IPS-11a (cell line): Measurements from ENCODE around the gene OR56A3.
"Not testable (repeated sequence)": the region's sequence is repeated elsewhere in the genome, so short reads cannot be mapped to it uniquely, and the experiment has no call there.

Source experiments
- H3K4me3 ChIP-seq: one replicate; pipeline ENCODE4 v1.5.1; 2013; ENCODE audit warnings: low read depth, low read length, control low read depth

OR56A3 gene, protein sequence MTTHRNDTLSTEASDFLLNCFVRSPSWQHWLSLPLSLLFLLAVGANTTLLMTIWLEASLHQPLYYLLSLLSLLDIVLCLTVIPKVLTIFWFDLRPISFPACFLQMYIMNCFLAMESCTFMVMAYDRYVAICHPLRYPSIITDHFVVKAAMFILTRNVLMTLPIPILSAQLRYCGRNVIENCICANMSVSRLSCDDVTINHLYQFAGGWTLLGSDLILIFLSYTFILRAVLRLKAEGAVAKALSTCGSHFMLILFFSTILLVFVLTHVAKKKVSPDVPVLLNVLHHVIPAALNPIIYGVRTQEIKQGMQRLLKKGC

DNA sequence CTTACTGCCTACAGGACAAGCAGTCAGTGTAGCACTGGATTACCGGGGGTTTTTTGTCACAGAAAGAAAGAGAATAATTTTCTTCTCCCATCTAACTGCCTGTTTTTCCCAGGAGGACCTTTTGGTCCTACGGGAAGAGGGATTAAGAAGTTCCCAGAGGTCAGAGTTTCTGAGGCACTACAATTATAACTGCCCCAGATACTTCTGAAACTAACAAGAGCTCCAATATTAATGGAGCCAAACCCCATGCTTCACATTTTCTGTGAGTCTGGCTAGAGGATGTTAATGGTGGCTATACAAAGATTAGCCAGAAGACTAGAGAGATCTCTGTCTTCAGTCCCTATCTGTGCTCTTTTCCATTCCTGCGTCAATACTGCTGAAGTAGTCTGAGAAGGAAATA, at the start of gene OR56A3:
Gene OR56A3 (plus strand): TSS at position 301 of the 400 bp plus-strand sequence. CDS start 5,096 bp downstream, outside the sequence.
- no peak within 1 kb of the TSS for H3K4me3 ChIP-seq

DNA sequence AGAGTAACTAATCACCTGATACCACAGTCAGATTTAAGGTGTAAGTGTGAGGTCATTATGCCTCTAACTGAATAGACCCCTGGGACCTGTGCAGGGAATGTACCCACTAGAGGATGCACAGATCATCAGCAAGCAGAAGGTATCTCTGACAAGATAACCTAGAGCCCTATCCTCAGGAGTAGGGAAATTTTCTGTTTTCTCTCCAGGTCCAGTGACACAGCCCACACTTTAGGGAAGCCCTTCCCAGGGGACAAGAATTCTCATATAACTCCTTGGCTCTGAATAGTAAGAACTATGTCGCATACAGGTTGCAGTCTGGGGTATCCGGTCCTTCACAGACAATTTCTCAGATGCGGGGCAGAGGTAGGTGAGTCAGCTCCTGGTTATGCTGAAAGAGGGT, 49.1 kb upstream of the OR56A3 start, which contains the start of gene OR52E5:
Gene OR52E5 (plus strand): TSS at position 301 of the 400 bp plus-strand sequence. CDS start 7,569 bp downstream, outside the sequence.
- no peak within 1 kb of the TSS for H3K4me3 ChIP-seq

DNA sequence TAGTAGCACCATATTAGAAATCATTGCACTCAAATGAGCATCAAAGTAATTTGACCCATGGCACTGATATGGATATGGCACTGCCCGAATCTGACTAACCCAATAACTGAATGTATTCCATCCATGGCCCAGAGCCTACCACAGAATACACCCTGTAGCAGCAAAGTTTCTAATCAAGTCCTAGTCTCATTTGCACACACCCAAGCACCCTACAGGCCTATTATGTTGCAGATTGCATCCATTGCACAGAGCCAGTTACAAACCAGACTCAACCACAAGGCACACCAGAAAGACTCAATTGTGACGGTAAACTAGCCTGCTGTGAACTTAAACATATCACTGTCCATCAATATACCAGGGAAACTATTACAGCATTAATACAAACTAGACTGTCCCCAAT, 42.5 kb upstream of the OR56A3 start:
- H3K4me3 ChIP-seq, result no peak overlapping the region

DNA sequence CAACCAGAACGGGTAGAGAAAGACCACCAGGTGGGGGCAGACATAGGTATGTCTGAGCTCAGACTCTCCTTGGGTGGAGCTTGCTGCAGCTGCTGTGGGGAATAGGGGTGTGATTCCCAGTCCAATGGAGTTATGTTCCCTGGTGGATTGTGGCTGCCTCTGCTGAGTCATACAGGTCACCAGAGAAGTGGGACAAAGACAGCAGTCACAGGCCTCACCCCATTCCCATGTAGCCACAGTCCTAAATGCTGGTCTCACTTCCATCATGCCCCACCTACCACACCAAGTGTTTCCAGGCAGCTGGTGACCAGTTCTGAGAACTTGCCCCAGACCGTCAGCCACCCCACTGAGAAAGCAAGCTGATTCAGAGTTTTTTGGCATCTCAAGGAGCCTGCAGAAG, 31.5 kb upstream of the OR56A3 start:
- no peak overlapping the region for H3K4me3 ChIP-seq

DNA sequence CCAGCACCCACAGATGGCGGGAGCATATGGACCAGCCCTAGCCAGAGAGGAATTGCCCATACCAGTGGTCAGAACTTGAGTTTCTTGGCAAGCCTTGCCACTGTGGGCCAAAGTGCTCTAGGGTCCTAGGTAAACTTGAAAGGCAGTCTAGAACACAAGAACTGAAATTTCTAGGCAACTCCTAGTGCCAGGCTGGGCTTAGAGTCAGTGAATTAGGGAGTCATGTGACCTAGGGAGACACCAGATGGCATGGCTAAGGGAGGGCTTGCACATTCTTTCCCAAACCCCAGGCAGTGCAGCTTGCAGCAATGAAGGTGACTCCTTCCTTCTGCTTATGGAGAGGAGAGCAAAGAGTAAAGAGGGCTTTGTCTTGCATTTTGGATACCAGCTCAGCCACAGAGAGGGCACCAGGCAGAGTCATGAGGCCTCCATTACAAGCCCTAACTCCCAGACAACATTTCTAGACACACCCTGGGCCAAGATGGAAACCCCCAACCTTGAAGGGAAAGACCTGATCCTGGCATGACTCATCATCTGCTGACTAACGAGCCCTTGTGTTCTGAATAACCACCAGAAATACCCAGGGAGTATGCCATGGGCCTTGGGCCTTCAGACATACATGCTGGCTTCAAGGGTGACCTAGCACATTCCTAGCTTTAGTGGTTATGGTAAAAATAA, 19.2 kb upstream of the OR56A3 start:
- no peak overlapping the region for H3K4me3 ChIP-seq

DNA sequence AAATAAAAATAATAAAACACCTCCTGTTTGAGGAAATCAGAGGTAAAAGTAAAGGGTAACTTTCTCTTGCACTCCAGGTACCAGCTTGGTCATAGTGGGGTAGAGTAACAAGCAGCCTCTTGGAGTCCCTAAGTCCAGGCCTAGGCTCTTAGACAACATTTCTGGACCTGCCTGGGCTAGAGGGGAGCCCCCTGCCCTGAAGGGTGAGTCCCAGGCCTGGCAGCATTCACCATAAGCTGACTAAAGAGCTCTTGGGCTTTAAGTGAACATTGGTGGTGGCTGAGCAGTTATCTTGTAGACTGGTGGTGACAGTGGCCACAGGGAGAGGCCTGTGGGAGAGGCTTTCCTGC, 18.6 kb upstream of the OR56A3 start:
- H3K4me3 ChIP-seq, result no peak overlapping the region

DNA sequence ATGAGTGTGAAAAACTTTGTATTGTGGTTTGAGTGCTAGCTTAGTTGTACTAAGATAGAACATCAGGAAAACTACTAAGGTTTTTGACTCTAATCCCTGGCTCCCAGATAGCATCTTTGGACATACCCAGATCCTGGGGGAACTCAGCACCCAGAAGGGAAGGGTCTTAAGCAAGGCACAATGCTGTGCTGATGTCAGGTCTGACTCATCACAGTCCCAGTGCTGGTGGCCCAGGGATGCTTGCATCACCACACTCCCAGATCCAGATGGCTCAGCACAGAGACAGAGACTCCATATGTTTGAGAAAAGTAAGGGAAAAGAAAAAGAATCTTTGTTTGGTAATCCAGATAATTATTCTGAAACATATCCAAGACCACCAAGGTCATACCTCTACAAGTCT, 18.3 kb upstream of the OR56A3 start:
- H3K4me3 ChIP-seq, result no peak overlapping the region

DNA sequence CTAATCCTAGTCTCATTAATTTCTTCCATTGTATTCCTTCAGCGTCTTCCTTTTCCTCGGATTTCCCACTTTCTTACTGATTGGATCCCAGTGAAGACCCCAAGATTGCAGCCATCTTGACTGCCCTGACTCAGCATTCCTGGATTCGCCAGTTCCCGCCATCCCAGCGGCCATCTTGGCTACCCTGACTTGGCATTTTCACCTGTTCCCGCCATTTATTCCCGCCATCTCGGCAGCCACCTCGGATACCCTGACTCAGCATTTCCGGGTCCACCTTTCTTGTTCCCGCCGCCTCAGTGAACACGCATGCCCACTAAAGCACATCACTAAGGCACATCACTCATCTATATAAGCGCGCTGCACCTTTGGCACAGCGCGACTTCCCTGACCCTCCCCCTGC, 13.8 kb upstream of the OR56A3 start:
- no peak overlapping the region for H3K4me3 ChIP-seq

DNA sequence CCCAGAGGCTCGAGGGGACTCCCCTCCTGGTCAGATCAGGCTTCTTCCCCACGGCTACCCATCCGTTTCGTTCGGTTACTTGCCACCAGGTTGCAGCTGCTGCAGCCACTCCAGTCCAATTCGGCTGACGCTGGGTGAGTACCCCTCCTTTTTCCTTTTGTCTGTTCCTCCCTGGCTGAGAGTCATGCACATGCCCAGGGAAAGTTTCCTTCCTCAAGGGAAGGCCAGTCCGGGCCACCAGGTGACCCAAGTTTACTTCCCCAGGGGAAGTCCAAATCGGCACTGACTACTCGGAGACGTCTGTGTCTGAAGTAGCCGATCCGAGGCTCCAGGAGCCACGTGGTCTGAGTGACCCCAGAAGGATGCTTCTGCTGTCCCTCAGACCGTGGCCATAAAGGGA, 13.2 kb upstream of the OR56A3 start:
- H3K4me3 ChIP-seq, result no peak overlapping the region

DNA sequence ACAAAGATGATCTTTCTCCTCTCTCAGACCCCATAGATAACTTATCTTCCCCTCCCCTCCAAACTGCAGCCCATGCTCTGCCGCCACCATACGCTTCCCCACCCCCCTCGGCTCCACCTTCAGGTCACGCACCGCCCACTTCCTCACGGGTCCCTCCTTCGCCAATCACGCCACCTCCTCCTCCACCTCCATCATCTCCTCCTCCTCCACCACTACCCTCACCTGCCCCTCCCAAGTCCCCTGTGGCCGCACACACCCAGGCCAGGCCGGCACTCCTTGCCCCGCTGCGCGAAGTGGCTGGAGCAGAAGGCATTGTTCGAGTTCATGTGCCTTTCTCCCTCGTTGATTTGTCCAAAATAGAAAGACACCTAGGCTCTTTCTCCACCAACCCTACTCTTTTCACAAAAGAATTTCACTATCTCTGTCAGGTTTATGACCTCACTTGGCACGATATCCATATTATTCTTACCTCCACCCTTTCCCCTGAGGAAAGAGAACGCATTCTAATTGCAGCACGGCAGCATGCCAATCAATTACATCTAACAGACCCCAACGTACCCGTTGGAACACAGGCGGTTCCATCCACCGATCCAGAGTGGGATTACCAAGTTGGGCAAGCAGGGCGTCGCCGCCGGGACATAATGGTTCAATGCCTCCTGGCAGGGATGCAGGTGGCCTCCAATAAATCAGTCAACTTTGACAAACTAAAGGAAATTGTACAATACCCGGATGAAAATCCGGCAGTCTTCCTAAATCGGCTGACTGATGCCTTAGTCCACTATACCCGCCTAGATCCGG, 12.3 kb upstream of the OR56A3 start:
- H3K4me3 ChIP-seq, result no peak overlapping the region

DNA sequence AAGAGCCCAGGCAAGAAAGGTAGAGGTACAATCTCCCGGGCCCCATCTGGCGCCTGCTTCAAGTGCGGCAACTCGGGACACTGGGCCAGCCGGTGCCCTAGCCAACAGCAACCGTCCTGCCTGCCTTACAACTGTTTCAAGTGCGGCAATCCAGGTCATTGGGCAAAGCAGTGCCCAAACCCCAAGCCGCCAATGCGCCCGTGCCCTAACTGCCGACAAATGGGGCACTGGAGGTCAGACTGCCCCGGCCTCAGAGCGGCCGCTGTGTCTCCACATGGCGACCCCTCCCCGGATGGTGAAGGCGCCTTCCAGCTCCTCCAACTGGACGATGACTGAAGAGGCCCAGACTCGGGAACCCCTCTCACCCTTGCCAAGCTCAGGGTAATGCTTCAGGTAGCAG, 11.4 kb upstream of the OR56A3 start:
- H3K4me3 ChIP-seq, result no peak overlapping the region

DNA sequence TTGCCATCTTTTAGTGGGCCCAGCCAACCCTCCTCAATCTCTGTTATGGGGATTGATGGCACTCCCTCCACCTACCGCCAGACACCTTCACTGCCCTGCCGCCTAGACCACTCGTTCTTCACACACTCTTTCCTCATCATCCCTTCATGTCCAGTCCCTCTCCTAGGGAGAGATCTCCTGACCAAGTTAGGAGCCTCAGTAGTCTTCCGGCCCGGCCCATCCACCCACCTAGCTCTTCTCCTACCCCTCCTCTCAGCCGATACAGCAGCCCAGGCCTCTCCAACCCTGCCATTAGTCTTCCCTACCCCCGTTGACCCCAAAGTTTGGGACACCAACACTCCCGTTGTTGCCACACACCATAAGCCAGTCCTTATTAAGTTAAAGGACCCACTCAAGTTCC, 11.0 kb upstream of the OR56A3 start:
- H3K4me3 ChIP-seq, result no peak overlapping the region

DNA sequence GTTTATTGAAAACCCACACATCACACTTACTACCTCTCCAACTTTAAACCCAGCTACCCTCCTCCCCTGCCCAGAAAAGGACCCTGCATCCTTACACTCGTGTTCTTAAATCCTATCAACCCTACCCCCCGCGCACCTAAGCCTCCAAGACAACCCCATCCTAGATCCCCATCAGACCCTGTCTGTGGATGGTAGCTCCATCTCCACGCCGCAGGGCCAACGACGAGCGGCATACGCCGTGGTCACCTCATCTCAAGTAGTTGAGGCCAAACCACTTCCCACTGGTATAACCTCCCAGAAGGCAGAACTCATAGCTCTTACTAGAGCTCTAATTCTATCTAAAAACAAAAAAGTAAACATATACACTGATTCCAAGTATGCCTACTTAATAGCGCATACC, 9.4 kb upstream of the OR56A3 start:
- H3K4me3 ChIP-seq, result no peak overlapping the region

DNA sequence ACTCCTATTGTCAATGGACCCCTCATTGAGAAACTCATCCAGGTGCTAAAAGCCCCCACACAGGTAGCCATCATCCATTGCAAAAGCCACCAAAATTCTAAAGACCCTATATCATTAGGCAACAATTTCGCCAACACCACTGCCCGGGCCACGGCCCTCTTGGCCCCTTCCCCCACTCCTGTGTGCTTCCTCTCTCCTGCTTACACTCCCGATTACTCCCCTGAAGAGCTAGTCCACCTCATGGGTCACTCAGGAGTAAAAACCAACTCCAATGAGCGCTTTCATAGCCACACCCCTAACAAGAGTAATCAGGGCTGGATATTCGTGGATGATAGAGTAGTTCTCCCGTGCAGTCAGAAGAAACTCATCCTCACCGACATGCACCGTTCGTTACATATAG, 8.9 kb upstream of the OR56A3 start:
- H3K4me3 ChIP-seq, result no peak overlapping the region

DNA sequence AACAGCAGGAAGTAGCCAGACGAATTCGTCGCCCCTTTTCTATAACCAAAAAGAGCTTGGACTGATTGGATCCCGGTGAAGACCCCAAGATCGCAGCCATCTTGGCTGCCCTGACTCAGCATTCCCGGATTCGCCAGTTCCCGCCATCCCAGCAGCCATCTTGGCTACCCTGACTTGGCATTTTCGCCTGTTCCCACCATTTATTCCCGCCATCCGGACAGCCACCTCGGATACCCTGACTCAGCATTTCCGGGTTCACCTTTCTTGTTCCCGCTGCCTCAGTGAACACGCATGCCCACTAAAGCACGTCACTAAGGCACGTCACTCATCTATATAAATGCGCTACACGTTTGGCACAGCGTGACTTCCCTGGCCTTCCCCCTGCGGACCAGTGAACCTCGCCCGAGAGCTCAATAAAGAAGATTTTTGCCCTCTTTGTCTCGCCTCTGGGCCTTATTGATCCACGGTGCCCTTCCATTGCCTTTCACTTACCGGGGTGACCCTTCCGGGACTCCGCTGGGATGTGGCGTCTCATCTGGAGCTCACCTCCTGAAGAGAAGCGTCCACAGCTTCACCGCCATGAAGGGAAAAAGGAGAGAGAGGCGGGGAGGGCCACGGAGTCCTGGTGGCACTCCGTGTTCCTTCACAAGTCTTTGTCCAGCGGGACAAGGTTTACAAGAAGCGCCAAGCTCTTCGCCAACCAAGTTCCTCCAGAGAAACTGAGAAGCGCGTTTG, 4.0 kb upstream of the OR56A3 start:
- no peak overlapping the region for H3K4me3 ChIP-seq

DNA sequence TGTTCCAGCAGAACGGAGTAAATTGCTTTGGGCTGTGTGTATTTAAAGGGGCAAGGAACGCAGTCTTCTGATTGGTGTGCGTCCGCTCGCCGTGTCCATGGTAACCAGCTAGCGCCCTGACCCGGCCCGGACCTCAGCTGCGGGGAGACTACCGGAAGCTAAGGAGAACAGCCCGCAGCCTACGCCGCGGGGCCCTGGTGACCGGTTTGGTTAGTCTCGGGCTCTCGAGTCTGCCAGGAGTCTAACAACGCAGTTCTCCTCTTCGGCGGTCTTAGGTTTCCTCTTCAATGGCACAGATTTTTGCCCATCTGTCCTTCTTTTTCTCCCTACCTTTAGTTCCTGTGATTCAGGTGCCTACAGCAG, 3.5 kb upstream of the OR56A3 start:
- no peak overlapping the region for H3K4me3 ChIP-seq

DNA sequence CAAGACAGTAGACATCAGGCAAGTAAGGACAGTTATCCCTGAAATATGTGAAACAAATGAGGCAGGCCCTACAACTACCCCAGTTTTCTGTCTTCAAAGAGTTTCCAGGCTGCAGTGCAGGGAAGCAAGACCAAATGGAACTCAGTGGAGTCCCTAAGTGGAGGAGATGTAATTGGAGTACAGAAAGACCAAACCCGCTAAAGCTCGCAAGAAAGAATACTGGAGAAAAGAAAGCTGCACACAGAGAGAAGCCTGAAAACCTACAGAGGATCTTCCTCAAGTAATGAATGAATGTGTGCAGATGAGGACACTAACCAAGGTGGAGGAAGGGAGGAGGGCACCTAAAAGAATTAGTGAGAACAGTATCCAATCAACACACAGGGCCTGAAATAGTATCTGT, 1.3 kb upstream of the OR56A3 start:
- no peak overlapping the region for H3K4me3 ChIP-seq

DNA sequence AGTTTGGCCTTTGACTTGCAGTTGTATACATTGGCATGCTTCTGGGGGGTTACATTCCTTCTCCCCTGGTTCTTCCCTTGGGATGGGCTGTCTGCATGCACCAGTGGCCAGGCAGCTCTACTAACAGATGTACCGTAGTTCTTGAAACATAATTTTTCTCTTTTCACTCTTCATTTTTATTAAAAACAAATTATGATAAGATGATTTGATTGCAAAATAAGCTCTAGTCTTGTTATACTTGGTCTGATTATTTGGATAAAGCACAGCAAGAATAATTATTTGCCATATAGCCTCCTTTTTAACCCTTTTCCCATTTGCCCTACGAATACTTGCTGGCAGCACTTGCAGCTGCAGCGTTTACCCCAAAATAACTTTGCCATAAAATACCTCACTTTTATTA, 13.5 kb downstream of the OR56A3 start:
- no peak overlapping the region for H3K4me3 ChIP-seq

DNA sequence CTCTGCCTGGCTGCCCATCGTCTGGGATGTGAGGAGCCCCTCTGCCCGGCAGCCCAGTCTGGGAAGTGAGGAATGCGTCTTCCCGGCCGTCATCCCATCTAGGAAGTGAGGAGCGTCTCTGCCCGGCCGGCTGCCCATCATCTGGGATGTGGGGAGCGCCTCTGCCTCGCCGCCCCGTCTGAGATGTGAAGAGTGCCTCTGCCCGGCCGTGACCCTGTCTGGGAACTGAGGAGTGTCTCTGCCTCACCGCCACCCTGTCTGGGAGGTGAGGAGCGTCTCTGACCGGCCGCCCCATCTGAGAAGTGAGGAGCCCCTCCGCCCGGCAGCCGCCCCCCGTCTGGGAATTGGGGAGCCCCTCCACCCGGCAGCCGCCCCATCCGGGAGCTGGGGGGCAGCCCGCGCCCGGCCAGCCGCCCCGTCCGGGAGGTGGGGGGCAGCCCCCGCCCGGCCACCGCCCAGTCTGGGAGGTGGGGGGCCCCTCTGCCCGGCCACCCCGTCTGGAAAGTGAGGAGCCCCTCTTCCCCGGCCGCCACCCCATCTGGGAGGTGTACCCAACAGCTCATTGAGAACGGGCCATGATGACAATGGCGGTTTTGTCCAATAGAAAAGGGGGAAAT, 18.8 kb downstream of the OR56A3 start:
- not testable (repeated sequence) for H3K4me3 ChIP-seq

DNA sequence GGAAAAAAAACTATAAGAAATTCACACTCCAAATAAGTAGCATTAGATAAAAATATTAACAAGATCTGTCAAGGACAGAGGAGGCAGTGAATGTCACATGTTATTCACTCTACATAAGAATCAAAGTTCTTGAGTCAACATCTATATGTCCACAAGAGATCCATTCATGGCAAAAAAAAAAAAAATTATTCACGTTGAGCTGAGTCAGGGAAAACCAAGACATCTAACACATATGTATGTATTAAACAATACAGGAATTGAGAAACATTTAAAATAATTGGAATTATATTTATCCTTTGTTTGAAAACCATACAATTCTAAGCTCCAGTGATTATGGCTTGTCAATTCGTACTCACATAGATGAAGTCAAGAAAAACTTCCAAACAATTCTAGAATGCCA, 24.9 kb downstream of the OR56A3 start:
- H3K4me3 ChIP-seq, result no peak overlapping the region

DNA sequence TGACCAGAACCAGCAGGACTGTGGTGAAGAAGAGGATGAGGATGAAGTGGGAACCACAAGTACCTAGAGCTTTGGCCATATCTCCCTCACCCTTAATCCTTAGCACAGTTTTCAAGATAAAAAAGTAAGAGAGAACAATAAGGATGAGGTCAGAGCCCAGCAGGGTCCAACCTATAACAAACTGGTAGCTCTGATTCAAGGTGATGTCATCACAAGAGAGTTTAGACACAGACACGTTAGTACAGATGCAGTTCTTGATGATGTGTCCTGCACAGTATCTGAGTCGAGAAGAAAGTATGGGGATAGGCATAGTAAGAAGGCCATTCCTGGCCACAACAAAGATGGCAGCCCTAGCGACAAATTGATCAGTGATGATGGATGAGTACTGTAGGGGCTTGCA, 25.7 kb downstream of the OR56A3 start:
- no peak overlapping the region for H3K4me3 ChIP-seq
